HG02943 (cell line): Measurements from ENCODE around the gene MUC5B.

Experiments used
- ATAC-seq: cut with Tn5 transposase; IDR thresholded peaks from one replicate; pipeline ENCODE4 v1.9.1; 2021; ENCODE audit warnings: mild to moderate bottlenecking, low read depth, moderate library complexity; ENCODE audit not compliant: unreplicated experiment

MUC5B gene

GRCh38 chr11:1278766-1279673 is 56.2 kb downstream of the MUC5B start:
- ATAC-seq = no peak

GRCh38 chr11:1279674-1280055 is 56.8 kb downstream of the MUC5B start:
- no peak for ATAC-seq

- ATAC-seq = no peak
These were observed 57.5 kb downstream of the MUC5B start for GRCh38 chr11:1280116-1281035.

GRCh38 chr11:1281326-1281973 is 58.6 kb downstream of the MUC5B start:
- ATAC-seq = no peak

- ATAC-seq = no peak
These were observed 59.1 kb downstream of the MUC5B start for GRCh38 chr11:1281974-1282365.

DNA sequence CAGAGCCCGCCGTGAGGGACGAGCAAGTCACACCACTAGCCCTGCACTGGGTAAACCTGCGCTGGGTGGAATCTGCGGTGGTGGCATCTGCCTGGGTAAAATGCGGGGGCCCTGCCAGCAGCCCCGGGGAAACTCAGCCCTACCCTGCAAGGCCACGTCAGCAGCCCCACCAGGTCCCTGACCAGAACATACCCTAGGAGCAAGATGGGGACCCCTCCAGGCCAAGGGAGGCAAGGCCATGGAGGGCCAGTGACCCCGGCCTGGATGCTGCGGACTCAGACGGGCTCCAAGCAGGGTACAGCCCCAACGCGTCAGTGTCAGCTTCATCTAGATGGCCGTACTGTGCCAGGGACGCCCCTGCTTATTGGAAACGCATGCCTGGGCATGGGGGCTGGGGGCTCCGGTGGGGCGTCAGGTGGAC is 60.2 kb downstream of the MUC5B start:
- no peak for ATAC-seq

DNA sequence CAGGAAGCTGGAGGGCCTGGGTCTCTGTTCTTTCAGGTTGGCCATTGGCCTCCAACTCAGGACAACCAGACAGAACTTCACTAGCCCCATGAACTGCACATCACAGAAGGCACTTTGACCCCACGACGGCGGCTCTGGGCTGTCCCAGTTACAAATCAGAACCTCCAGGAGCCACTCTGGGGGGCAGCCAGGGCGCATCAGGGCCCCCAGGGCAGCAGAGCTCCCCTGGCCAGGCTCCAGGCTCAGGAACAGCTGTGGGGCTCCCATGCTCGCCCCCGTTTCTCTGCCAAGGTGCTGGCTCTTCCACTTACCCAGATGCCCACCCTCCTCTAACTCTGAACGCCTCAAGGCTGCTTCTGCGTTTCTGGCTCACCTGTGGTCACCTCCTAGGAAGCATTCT is 61.0 kb downstream of the MUC5B start:
- no peak for ATAC-seq

- no peak for ATAC-seq
These were observed 62.5 kb downstream of the MUC5B start for GRCh38 chr11:1285316-1285744.

DNA sequence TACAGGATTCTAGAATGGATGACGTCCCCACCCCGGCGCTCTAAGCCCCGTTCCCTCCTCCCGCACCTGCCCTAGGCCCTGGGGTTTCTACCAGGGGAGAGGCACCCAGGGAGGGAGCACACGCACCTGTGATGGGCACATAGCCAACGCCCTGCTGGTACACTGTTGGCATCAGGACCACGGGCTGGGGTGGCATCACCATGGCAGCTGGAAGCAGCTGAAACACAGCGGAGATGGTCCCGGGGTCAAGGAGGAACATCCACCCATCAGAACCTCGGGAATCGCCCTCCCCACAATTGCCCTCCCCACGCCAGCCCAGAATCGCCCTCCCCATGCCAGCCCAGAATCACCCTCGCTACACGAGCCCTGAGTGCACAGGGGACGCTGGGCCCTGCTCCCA is 63.0 kb downstream of the MUC5B start:
- ATAC-seq = no peak

DNA sequence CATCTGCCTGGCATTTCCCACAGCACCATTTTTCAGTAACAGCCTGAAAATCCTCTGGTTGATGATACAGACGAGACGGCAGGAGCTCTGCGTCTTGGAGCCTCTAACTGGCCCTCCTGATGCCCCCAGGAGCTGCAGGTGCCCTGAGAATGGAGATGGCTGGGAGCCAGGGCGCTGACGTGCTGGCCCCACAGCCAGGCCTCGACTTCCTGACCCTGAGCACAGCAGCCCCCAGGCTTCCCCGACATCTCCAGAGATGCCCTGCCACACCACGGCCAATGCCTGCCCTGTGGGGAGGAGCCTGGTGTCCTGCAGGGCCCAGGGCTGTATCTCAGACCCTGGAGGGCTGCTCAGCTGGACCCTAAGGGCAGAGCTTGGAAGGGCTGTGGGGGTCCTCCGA is 65.1 kb downstream of the MUC5B start:
- ATAC-seq = no peak

DNA sequence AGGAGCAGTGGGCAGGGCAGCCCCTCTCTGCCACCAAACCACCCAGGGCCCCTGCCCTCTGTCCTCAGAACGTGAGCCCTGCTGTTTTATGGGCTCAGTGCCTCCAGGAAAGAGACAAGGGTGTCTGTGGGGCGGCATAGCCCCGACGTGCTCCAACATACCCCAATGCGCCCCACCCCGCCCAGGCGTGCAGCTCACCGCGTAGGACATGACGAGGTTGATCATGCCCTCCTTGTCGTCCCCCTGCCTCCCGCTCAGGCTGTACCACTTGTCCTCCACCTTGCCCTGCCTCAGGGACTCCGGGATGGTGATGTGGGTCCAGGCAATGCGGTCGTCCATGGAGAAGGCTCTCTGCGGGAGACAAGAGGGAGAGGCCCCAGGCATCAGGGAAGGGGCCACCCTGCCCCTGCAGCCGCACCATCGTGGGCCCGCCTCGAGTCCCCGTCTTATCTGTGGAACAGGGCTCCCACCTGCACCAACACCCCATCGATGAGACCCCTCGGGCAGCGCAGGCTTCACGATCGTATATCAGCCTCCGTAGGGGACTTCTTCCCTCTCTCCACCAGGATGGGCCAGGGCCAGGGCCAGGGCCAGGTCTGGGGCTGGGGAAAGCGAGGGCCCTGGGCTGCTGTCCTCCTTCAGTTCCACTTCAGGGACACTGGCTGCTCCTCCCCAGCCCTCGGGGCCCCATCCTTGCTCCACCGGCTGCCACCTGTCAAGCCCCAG is 65.7 kb downstream of the MUC5B start:
- ATAC-seq = no peak

DNA sequence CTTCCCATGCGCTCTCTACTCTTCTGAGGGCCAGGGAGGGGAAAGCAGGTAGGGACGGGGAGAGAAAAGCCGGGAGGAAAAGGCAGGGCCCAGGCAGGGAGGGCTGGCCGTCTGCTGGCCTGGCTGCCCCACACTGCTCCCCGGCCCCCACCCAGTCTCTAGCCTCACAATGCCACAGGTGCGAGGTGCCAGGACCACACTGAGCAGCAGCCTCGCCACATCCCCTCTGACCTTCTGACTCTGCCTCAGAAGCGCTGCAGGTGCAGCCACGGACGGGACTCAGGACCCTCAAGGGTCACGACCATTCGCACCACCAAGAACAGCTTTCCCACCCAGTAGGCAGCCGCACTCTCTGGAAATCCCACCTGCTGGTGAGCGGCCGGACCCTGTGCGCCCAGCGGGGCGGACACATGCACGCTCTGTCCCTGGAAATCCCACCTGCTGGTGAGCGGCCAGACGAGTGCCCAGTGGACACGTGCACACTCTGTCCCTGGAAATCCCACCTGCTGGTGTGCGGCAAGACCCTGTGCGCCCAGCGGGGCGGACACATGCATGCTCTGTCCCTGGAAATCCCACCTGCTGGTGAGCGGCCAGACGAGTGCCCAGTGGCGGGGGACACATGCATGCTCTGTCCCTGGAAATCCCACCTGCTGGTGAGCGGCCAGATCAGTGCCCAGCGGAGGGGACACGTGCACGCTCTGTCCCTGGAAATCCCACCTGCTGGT is 66.5 kb downstream of the MUC5B start:
- ATAC-seq = no peak

GRCh38 chr11:1290052-1291040 is 67.5 kb downstream of the MUC5B start:
- no peak for ATAC-seq

DNA sequence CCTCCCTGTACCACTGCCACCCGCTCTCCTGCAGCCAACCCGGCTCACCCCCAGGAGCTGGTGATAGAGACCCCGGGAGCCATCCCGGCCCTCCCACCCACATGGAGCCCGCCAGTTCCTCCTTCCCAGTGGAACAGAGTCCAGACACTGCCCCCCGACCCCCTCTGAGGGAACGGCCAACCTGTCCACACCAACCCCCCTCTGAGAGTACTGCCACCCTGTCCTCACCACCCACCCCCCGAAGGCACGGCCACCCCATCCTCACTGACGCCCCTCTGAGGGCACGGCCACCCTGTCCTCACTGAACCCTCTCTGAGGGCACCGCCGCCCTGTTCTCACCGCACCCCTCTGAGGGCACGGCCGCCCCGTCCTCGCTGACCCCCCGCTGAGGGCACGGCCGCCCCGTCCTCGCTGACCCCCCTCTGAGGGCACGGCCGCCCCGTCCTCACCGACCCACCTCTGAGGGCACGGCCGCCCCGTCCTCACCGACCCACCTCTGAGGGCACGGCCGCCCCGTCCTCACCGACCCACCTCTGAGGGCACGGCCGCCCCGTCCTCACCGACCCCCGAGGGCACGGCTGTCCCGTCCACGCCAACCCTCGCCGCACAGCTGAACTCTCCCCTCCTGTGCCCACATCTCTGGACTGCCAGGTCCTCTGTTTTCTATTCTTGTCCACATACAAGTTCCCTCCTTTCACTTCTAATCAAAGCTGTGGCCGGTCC is 68.6 kb downstream of the MUC5B start:
- ATAC-seq = no peak

GRCh38 chr11:1292018-1292643 is 69.3 kb downstream of the MUC5B start:
- no peak for ATAC-seq

DNA sequence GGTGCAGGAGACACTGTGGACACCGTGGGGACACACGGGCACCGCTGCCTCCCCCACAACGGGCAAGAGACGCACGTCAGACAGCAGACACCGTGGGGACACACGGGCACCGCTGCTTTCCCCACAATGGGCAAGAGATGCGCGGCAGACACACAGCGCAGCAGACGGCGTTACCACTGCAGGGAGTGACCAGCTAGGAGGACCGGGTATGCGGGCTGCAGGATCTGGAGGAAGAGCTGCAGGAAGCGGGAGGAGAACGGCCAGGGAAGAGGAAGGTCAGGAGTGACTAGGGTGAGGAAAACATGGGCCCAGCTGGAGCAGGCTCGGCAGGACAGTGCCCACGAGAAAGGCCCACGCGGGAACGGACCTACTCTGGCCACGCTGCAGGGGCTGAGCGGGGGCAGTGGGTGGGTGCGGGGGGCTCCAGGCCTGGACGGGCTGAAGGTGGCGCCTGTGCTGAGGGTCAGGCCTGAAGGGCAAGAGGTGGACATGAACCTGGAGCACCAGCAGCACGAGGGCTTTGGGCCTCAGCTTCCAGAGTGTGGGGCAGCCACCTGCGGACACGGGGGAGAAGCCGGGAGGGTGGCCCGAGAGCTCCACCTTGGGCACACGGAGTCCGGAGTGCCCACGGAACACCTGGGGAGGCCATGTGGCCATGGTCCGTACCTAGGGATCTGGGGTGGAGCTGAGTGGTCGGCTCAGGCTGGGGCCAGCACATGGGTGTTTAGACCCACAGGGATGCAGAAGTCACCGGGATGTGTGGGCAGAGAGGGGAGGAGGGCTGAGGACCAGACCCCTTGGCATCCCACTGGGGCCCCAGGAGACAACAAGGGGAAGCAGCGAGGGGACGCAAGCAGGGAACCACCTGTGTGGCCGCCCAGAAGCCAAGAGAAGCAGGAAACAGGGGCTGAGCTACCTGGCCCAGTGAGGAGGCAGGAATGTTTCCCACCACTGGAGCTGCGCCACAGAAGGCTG is 70.1 kb downstream of the MUC5B start:
- no peak for ATAC-seq
